Liver (tissue), 9 donors: ENCODE results near the gene KCNN3. TPM values are rescaled to one million over a fixed set of nuclear protein-coding genes. Genes with fewer than 3 reads are reported as not detected.

Source experiments
- DNase-seq: peaks from one replicate; pipeline ENCODE4 v3.0.0-alpha.2; 2017; ENCODE audit warnings: low spot score
- H3K27ac ChIP-seq, 2 donors: one replicate each; pipeline ENCODE4 v1.7.0; 2013; ENCODE audit warnings: inconsistent platforms in 2 of 2, low read length in 2 of 2, control low read depth in 1 of 2, low read depth in 1 of 2, mild to moderate bottlenecking in 1 of 2
- H3K27me3 ChIP-seq, 4 donors: one replicate each; pipeline versions ENCODE4 v1.6.1 to v1.7.0; 2013; ENCODE audit warnings: low read length in 3 of 4, inconsistent platforms in 1 of 4, mild to moderate bottlenecking in 1 of 4, moderate library complexity in 1 of 4; ENCODE audit not compliant: control insufficient read depth in 4 of 4, insufficient read depth in 4 of 4
- H3K36me3 ChIP-seq, 4 donors: one replicate each; pipeline versions ENCODE4 v1.6.1 to v1.7.0; 2013; ENCODE audit warnings: low read length in 3 of 4, mild to moderate bottlenecking in 3 of 4, low read depth in 1 of 4, moderate library complexity in 1 of 4; ENCODE audit not compliant: control insufficient read depth in 4 of 4, insufficient read depth in 3 of 4
- H3K4me1 ChIP-seq, 4 donors: one replicate each; pipeline versions ENCODE4 v1.6.1 to v1.7.0; 2013; ENCODE audit warnings: low read length in 3 of 4, mild to moderate bottlenecking in 3 of 4, moderate library complexity in 1 of 4; ENCODE audit not compliant: control insufficient read depth in 4 of 4, insufficient read depth in 4 of 4
- H3K4me3 ChIP-seq, 3 donors: one replicate each; pipeline versions ENCODE4 v1.6.1 to v1.7.0; 2013; ENCODE audit warnings: low read length in 3 of 3, control low read depth in 1 of 3, low read depth in 1 of 3, mild to moderate bottlenecking in 1 of 3
- H3K9ac ChIP-seq, 2 donors: one replicate each; pipeline ENCODE4 v1.7.0; 2013; ENCODE audit warnings: low read length in 2 of 2, mild to moderate bottlenecking in 2 of 2, moderate library complexity in 2 of 2, control low read depth in 1 of 2, low read depth in 1 of 2
- H3K9me3 ChIP-seq, 4 donors: one replicate each; pipeline versions ENCODE4 v1.6.1 to v1.7.0; 2013; ENCODE audit warnings: low read length in 3 of 4; ENCODE audit not compliant: control insufficient read depth in 4 of 4
- ATF3 ChIP-seq: IDR thresholded peaks from 2 replicates; pipeline ENCODE4 v1.6.1; 2016; ENCODE audit warnings: antibody characterized with exemption
- CTCF ChIP-seq: fragments of 150-350 bp; IDR thresholded peaks from 2 replicates; pipeline ENCODE4 v1.5.1; 2017; ENCODE audit warnings: improper control_type of control experiment, low read depth, low read length; ENCODE audit not compliant: missing input control
- EGR1 ChIP-seq, 2 donors: IDR thresholded peaks; 2 replicates each; pipeline ENCODE4 v1.6.1; 2016 to 2018; ENCODE audit warnings: antibody characterized with exemption in 2 of 2, low read depth in 2 of 2
- FOXA2 ChIP-seq: IDR thresholded peaks from 2 replicates; pipeline ENCODE4 v1.6.1; 2016; ENCODE audit warnings: antibody characterized with exemption
- HNF4A ChIP-seq, 2 donors: conservative IDR thresholded peaks; 2 replicates each; pipeline ENCODE4 v1.6.1; 2016; ENCODE audit warnings: antibody characterized with exemption in 2 of 2, mild to moderate bottlenecking in 2 of 2
- HNF4G ChIP-seq: IDR thresholded peaks from 2 replicates; pipeline ENCODE4 v1.6.1; 2016; ENCODE audit warnings: antibody characterized with exemption
- MAX ChIP-seq: IDR thresholded peaks from 2 replicates; pipeline ENCODE4 v1.6.1; 2016; ENCODE audit warnings: antibody characterized with exemption
- NR2F2 ChIP-seq: IDR thresholded peaks from 2 replicates; pipeline ENCODE4 v1.6.1; 2016; ENCODE audit warnings: antibody characterized with exemption
- RAD21 ChIP-seq, 2 donors: IDR thresholded peaks; 2 replicates each; pipeline ENCODE4 v1.6.1; 2016; ENCODE audit warnings: antibody characterized with exemption in 2 of 2, mild to moderate bottlenecking in 2 of 2
- REST ChIP-seq: IDR thresholded peaks from 2 replicates; pipeline ENCODE4 v1.6.1; 2016; ENCODE audit warnings: antibody characterized with exemption, mild to moderate bottlenecking
- SP1 ChIP-seq: IDR thresholded peaks from 2 replicates; pipeline ENCODE4 v1.6.1; 2018; ENCODE audit warnings: antibody characterized with exemption, mild to moderate bottlenecking
- TAF1 ChIP-seq: conservative IDR thresholded peaks from 2 replicates; pipeline ENCODE4 v1.6.1; 2016; ENCODE audit warnings: antibody characterized with exemption, mild to moderate bottlenecking
- WGBS: extraction: QIAGEN DNeasy Blood & Tissue Kit; methylation state at CpG from one replicate; pipeline ENCODE4 v1.1.7; 2013; 5-methylcytosine and 5-hydroxymethylcytosine counted together
- polyA plus RNA-seq, 2 donors: library from polyadenylated mRNA; stranded (reverse) in 1 of 2; unstranded in 1 of 2; fragments of 200-250 nt in 1 of 2; fragments of >200 nt in 1 of 2; fragmentation: Nextera tagmentation in 1 of 2; extraction: Ambion mirVana in 1 of 2; gene quantifications; one replicate each; pipeline versions ENCODE4 v1.2.1 to v1.2.3, GENCODE V29; 2013 to 2015
- total RNA-seq, 2 donors: library from RNA; depleted of rRNA; stranded (reverse); fragments of >200 nt; gene quantifications; one replicate each; pipeline ENCODE4 v1.2.3, GENCODE V29; 2014
- donor health status: healthy.
- donor health status: healthy.
- donor health status: healthy.
- donor health status: healthy.
- donor health status: healthy.

Gene KCNN3
- total and polyA plus RNA-seq, 4 donors, result 0.09 to 0.68 (median 0.15) TPM

GRCh38 chr1:154695985-154696384 is 174.1 kb downstream of the KCNN3 start:
- WGBS, result 57% methylated on average over 2 of the region's 2 CpGs
- TF ChIP-seq CTCF (peak; percentile 6), RAD21 (IDR thresholded peaks at IDR 0.05) (peak in 1 of 2 donors; percentile 45), REST (no peak)
- H3K4me1 ChIP-seq, result peaks cover 0 to 8% (median 7%) of the 10 kb centered on the region in 4 donors
- H3K27ac ChIP-seq, result no peak overlapping the region
- no peaks in the 10 kb centered on the region for H3K27me3 ChIP-seq
- no peak for DNase-seq
- no peaks in the 10 kb centered on the region for H3K36me3 ChIP-seq
- H3K9me3 ChIP-seq, result no peaks in the 10 kb centered on the region
- H3K4me3 ChIP-seq, result no peak overlapping the region
- no peak overlapping the region for H3K9ac ChIP-seq

GRCh38 chr1:154694995-154695394 is 175.1 kb downstream of the KCNN3 start:
- Histone ChIP-seq H3K4me3 (no peak overlapping the region), H3K27ac (no peak overlapping the region), H3K4me1 (peaks cover 0 to 8% (median 7%) of the 10 kb centered on the region in 4 donors), H3K27me3 (no peaks in the 10 kb centered on the region), H3K9ac (no peak overlapping the region), H3K9me3 (no peaks in the 10 kb centered on the region), H3K36me3 (no peaks in the 10 kb centered on the region)
- 91% methylated on average over 4 of the region's 4 CpGs for WGBS
- TF ChIP-seq EGR1 (IDR thresholded peaks at IDR 0.05; ENCODE audit: low read depth in 2 of 2), result no peak
- no peak for DNase-seq

- no peak for DNase-seq
- no peaks in the 10 kb centered on the region for H3K36me3 ChIP-seq
- H3K9ac ChIP-seq, result no peak overlapping the region
- H3K27ac ChIP-seq, result no peak overlapping the region
- no peak overlapping the region for H3K4me3 ChIP-seq
- 79% methylated on average over 3 of the region's 3 CpGs for WGBS
- no peak for TF ChIP-seq HNF4G
- no peak for TF ChIP-seq SP1
- TF ChIP-seq FOXA2, result no peak
- no peak for TF ChIP-seq NR2F2
- TF ChIP-seq TAF1, result no peak
- no peak for TF ChIP-seq ATF3
- no peak for TF ChIP-seq MAX
- TF ChIP-seq HNF4A (conservative IDR thresholded peaks at IDR 0.05), result no peak
- H3K27me3 ChIP-seq, result no peaks in the 10 kb centered on the region
- H3K4me1 ChIP-seq, result no peaks in the 10 kb centered on the region
- H3K9me3 ChIP-seq, result no peaks in the 10 kb centered on the region
These were observed 181.0 kb downstream of the KCNN3 start for GRCh38 chr1:154689083-154689482.
